GM23248 (cell line): ENCODE measurements around the gene SRRT.

Source experiments
- EZH2 ChIP-seq: fragments of 200-600 bp; sonication (generic); IDR thresholded peaks from 2 replicates; pipeline ENCODE4 v1.6.1; 2018; ENCODE audit warnings: antibody characterized with exemption, mild to moderate bottlenecking; ENCODE audit not compliant: insufficient read depth, poor library complexity, severe bottlenecking
- EZH2phosphoT487 ChIP-seq: fragments of 200-600 bp; sonication (generic); IDR thresholded peaks from 2 replicates; pipeline ENCODE4 v1.6.1; 2018; ENCODE audit warnings: antibody characterized with exemption, moderate library complexity, mild to moderate bottlenecking, low read depth; ENCODE audit not compliant: insufficient read depth

- TF ChIP-seq EZH2 (no peak), EZH2phosphoT487 (no peak)
Measured at GRCh38 chr7:100892364-100893317, 17.7 kb downstream of the SRRT start.
